Measurements from ENCODE around the gene GADL1. TPM values are rescaled to one million over a fixed set of nuclear protein-coding genes. Genes with fewer than 3 reads are reported as not detected.

Gene GADL1
- polyA plus RNA-seq, 1 donor (not counting 4 experiments of a cell fraction or from before 2014, with no cell fraction given), result not detected

GRCh38 chr3:30677347-30677685 is 217.1 kb downstream of the GADL1 start:
- DNase-seq (ENCODE audit: low read depth, low spot score) (no peak), FAIRE-seq (peak; percentile 48)
- TF ChIP-seq, protein P1, sequence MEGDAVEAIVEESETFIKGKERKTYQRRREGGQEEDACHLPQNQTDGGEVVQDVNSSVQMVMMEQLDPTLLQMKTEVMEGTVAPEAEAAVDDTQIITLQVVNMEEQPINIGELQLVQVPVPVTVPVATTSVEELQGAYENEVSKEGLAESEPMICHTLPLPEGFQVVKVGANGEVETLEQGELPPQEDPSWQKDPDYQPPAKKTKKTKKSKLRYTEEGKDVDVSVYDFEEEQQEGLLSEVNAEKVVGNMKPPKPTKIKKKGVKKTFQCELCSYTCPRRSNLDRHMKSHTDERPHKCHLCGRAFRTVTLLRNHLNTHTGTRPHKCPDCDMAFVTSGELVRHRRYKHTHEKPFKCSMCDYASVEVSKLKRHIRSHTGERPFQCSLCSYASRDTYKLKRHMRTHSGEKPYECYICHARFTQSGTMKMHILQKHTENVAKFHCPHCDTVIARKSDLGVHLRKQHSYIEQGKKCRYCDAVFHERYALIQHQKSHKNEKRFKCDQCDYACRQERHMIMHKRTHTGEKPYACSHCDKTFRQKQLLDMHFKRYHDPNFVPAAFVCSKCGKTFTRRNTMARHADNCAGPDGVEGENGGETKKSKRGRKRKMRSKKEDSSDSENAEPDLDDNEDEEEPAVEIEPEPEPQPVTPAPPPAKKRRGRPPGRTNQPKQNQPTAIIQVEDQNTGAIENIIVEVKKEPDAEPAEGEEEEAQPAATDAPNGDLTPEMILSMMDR (optimal IDR thresholded peaks at IDR 0.05 in 1 of 3, IDR thresholded peaks at IDR 0.05 in 1 of 3, conservative IDR thresholded peaks at IDR 0.05 in 1 of 3; ENCODE audit: extremely low read depth in 1 of 3, insufficient read depth in 2 of 3, low read length in 3 of 3), result no peak
- no peak for TF ChIP-seq EZH2 (IDR thresholded peaks at IDR 0.05; ENCODE audit: low read length)
- peaks cover 38 to 51% of the 10 kb centered on the region in 2 experiments for H3K36me3 ChIP-seq (ENCODE audit: control insufficient read depth in 2 of 2, extremely low read depth in 1 of 2, insufficient read depth in 2 of 2, low read length in 2 of 2)
- no peak overlapping the region for H3K9ac ChIP-seq (ENCODE audit: control insufficient read depth, extremely low read depth, insufficient read depth, low read length)
- H3K79me2 ChIP-seq (ENCODE audit: control insufficient read depth, insufficient read depth, low read length), result peaks cover 82% of the 10 kb centered on the region
- H3K4me1 ChIP-seq (ENCODE audit: control insufficient read depth, extremely low read depth, insufficient read depth, low read length), result peaks cover 29% of the 10 kb centered on the region
- H3K9me3 ChIP-seq (ENCODE audit: control insufficient read depth, low read depth, low read length), result no peaks in the 10 kb centered on the region
- no peaks in the 10 kb centered on the region for H3K27me3 ChIP-seq (ENCODE audit: control insufficient read depth, extremely low read depth, insufficient read depth, low read length)
- H3K4me3 ChIP-seq (ENCODE audit: control insufficient read depth in 2 of 3, extremely low read depth in 1 of 3, insufficient read depth in 2 of 3, low read depth in 1 of 3, low read length in 3 of 3), result no peak overlapping the region
- dilution Hi-C loops (cut with MboI; ENCODE audit: extremely low pct_ligation_motif_present, low sequenced_read_pairs), result no loop called here
- H3K27ac ChIP-seq (ENCODE audit: control insufficient read depth, insufficient read depth, low read length), result no peak overlapping the region
- peaks cover 9% of the 10 kb centered on the region for H4K20me1 ChIP-seq (ENCODE audit: control insufficient read depth, extremely low read depth, insufficient read depth, low read length)
- peaks cover 2% of the 10 kb centered on the region for H3K9me1 ChIP-seq (ENCODE audit: control insufficient read depth, extremely low read depth, insufficient read depth, low read length)
- no peak overlapping the region for H2AFZ ChIP-seq (ENCODE audit: control insufficient read depth, low read length)
- no peak overlapping the region for H3K4me2 ChIP-seq (ENCODE audit: control insufficient read depth, extremely low read depth, insufficient read depth, low read depth, low read length)

DNA sequence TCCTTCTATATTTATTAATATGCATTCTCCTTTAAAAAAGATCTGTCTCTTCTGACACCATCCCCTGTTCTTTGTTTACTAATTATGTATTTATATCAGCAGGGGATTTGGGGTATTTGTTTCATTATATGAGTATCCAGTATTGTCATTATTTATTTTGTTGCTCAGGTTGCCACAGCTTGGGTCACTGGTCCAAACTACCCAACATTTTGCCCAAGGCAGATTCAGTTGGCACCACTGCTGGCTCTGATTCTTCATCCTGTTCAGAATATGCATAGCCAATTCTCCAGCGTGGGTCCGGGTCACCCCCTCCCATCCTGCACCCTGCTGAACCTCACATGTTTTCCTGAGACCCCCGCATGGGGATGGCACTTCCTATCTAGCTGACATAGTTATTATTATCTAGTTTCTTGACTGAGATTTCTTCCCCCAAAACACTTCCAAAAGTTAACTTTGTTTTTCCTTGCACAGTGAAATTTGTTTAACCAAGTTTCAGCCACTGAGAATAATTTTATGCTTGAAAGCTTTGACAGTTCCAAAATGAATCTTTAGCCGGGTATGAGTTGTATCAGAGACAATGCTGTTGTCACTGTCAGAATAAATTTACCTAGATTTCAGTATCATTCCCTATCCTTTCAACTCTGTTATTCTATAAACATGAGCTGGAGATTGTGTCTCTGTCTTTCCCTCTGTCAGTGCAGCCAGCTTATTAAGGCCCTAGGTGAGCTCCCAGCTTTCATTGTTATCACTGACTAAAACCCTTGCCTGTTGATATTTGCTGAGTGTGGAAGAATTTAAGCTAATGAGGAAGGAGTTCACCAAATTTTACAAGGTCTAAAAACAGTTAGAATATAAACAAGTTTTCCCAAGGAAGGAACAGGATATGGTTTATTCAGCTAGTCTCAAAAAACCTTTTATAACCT is 217.8 kb downstream of the GADL1 start:
- Histone ChIP-seq H3K27me3 (ENCODE audit: control insufficient read depth, extremely low read depth, insufficient read depth, low read length) (no peaks in the 10 kb centered on the region), H3K4me1 (ENCODE audit: control insufficient read depth, extremely low read depth, insufficient read depth, low read length) (peaks cover 26% of the 10 kb centered on the region), H3K36me3 (ENCODE audit: control insufficient read depth in 2 of 2, extremely low read depth in 1 of 2, insufficient read depth in 2 of 2, low read length in 2 of 2) (peaks cover 43 to 57% of the 10 kb centered on the region in 2 experiments), H3K4me3 (ENCODE audit: control insufficient read depth in 2 of 3, extremely low read depth in 1 of 3, insufficient read depth in 2 of 3, low read depth in 1 of 3, low read length in 3 of 3) (no peak overlapping the region), H3K9ac (ENCODE audit: control insufficient read depth, extremely low read depth, insufficient read depth, low read length) (no peak overlapping the region), H3K4me2 (ENCODE audit: control insufficient read depth, extremely low read depth, insufficient read depth, low read depth, low read length) (no peak overlapping the region), H4K20me1 (ENCODE audit: control insufficient read depth, extremely low read depth, insufficient read depth, low read length) (peaks cover 7% of the 10 kb centered on the region), H2AFZ (ENCODE audit: control insufficient read depth, low read length) (no peak overlapping the region), H3K79me2 (ENCODE audit: control insufficient read depth, insufficient read depth, low read length) (peaks cover 83% of the 10 kb centered on the region), H3K27ac (ENCODE audit: control insufficient read depth, insufficient read depth, low read length) (no peak overlapping the region), H3K9me1 (ENCODE audit: control insufficient read depth, extremely low read depth, insufficient read depth, low read length) (peaks cover 2% of the 10 kb centered on the region), H3K9me3 (ENCODE audit: control insufficient read depth, low read depth, low read length) (no peaks in the 10 kb centered on the region)
- TF ChIP-seq EZH2 (IDR thresholded peaks at IDR 0.05; ENCODE audit: low read length), result no peak
- TF ChIP-seq, protein P1 (optimal IDR thresholded peaks at IDR 0.05 in 1 of 3, IDR thresholded peaks at IDR 0.05 in 1 of 3, conservative IDR thresholded peaks at IDR 0.05 in 1 of 3; ENCODE audit: extremely low read depth in 1 of 3, insufficient read depth in 2 of 3, low read length in 3 of 3), result no peak
- dilution Hi-C loops (cut with MboI; ENCODE audit: extremely low pct_ligation_motif_present, low sequenced_read_pairs), result no loop called here
- FAIRE-seq, result no peak
- no peak for DNase-seq (ENCODE audit: low read depth, low spot score)
